Gastroesophageal sphincter (tissue), 3 donors: ENCODE data around the gene SPOP.

Experiments used
- CTCF ChIP-seq, 4 experiments: fragments of 200-600 bp in 2 of 4; fragments of 450-650 bp in 2 of 4; sonication (generic) in 1 of 4; IDR thresholded peaks; one replicate each; pipeline ENCODE4 v1.5.1; 2017 to 2019; ENCODE audit warnings: antibody characterized with exemption in 4 of 4, mild to moderate bottlenecking in 2 of 4, moderate library complexity in 2 of 4
- POLR2A ChIP-seq, 2 donors: fragments of 450-650 bp; IDR thresholded peaks; one replicate each; pipeline ENCODE4 v1.6.1; 2017; ENCODE audit warnings: antibody characterized with exemption in 2 of 2, mild to moderate bottlenecking in 2 of 2, moderate library complexity in 1 of 2

GRCh38 chr17:49618028-49618611 lies 59.8 kb downstream of the SPOP start:
- TF ChIP-seq POLR2A (IDR thresholded peaks at IDR 0.05) (no peak), CTCF (IDR thresholded peaks at IDR 0.05) (no peak)
